Pancreas (tissue), 10 donors: ENCODE data around the gene MCCC2. TPM values are rescaled to one million over a fixed set of nuclear protein-coding genes. Genes with fewer than 3 reads are reported as not detected.
"Not testable (repeated sequence)": the region's sequence is repeated elsewhere in the genome, so short reads cannot be mapped to it uniquely, and the experiment has no call there.

ENCODE experiments used
- ATAC-seq, 4 donors: fragments of 200-7000 bp; cut with Tn5 transposase; one replicate each; pipeline versions ENCODE4 v1.8.0 to v1.9.1; 2020; ENCODE audit warnings: mild to moderate bottlenecking in 4 of 4, moderate library complexity in 4 of 4
- DNase-seq, 6 donors: peaks; one replicate each; pipeline ENCODE4 v3.0.0-alpha.2; 2020
- FAIRE-seq: peaks from 2 replicates; lab custom pipeline; 2012; peaks lifted over from hg19 to GRCh38; lab: Jason Lieb, UNC
- H3K27ac ChIP-seq, 4 donors: fragments of 200-600 bp; sonication (generic); 1 replicate in 3 of 4; 2 replicates in 1 of 4; pipeline versions ENCODE4 v1.5.0 to v1.8.0; 2020
- H3K27me3 ChIP-seq, 4 donors: fragments of 200-600 bp; one replicate each; pipeline ENCODE4 v1.8.0; 2021
- H3K36me3 ChIP-seq, 3 donors: fragments of 200-600 bp; sonication (generic) in 1 of 3; one replicate each; pipeline versions ENCODE4 v1.5.0 to v1.8.0; 2020 to 2021
- H3K4me1 ChIP-seq, 3 donors: fragments of 200-600 bp; one replicate each; pipeline ENCODE4 v1.8.0; 2021
- H3K4me3 ChIP-seq, 4 donors: fragments of 200-600 bp; sonication (generic) in 2 of 4; one replicate each; pipeline versions ENCODE4 v1.5.0 to v1.8.0; 2020 to 2021
- H3K9me3 ChIP-seq, 4 donors: fragments of 200-600 bp; one replicate each; pipeline ENCODE4 v1.8.0; 2021
- CTCF ChIP-seq, 4 donors: fragments of 200-600 bp; sonication (generic) in 3 of 4; IDR thresholded peaks; one replicate each; pipeline versions ENCODE4 v1.5.0 to v1.8.0; 2021; ENCODE audit warnings: antibody characterized with exemption in 4 of 4
- WGBS, 2 donors: extraction: QIAGEN DNeasy Blood & Tissue Kit; methylation state at CpG; one replicate each; pipeline ENCODE4 v1.1.7; 2013; 5-methylcytosine and 5-hydroxymethylcytosine counted together
- intact Hi-C, 3 donors: fragments of 100-400 bp; cut with DNase I; formaldehyde crosslinking; loops; one replicate each; pipeline versions ENCODE4 v1.11.1 to v1.14.2; 2022
- polyA plus RNA-seq, 2 donors: library from polyadenylated mRNA; stranded (reverse); fragments of 200-250 nt; gene quantifications; one replicate each; pipeline ENCODE4 v1.2.3, GENCODE V29; 2013
- total RNA-seq, 6 donors: library from RNA; stranded (reverse); fragmentation: NEBNext Ultra II Directional in 4 of 6; extraction: Animal tissue kit (Norgen Biotek cat#: 25700) in 4 of 6; gene quantifications; one replicate each; pipeline versions ENCODE4 v1.2.1 to v1.2.4, GENCODE V29; 2021 to 2023
- donor health status: healthy with polysubstance abuse.
- donor health status: DM: no; HTN: no; CAD: no; lungs with moderate emphysema.
- donor health status: DM: no; HTN: no; CAD: no.
- donor health status: control.
- donor health status: control.
- donor health status: Bipolar disorder and iron deficiency.
- donor health status: DM: yes; HTN: yes; CAD: no.
- donor health status: DM: no; HTN: no; CAD: no.
- donor health status: DM: no; HTN: no; CAD: no.
- donor health status: DM: yes; HTN: yes; CAD: no.

MCCC2 gene
- total and polyA plus RNA-seq, 8 donors, result 12.5 to 26.3 (median 20.9) TPM

GRCh38 chr5:71564895-71565294, 22.2 kb upstream of the MCCC2 start:
- Histone ChIP-seq H3K4me1 (no peaks in the 10 kb centered on the region), H3K27me3 (no peaks in the 10 kb centered on the region), H3K36me3 (peaks cover 0 to 18% (median 6%) of the 10 kb centered on the region in 3 donors), H3K4me3 (no peak overlapping the region), H3K9me3 (no peaks in the 10 kb centered on the region), H3K27ac (no peak overlapping the region)
- ATAC-seq (no peak), DNase-seq (no peak), FAIRE-seq (no peak)
- intact Hi-C loops, result no loop called here
- no peak for TF ChIP-seq CTCF (IDR thresholded peaks at IDR 0.05)

- no peak overlapping the region for H3K4me3 ChIP-seq
- intact Hi-C loops, result no loop called here
- no peak for FAIRE-seq
- no peak for ATAC-seq
- H3K9me3 ChIP-seq, result no peaks in the 10 kb centered on the region
- H3K4me1 ChIP-seq, result no peaks in the 10 kb centered on the region
- TF ChIP-seq CTCF (IDR thresholded peaks at IDR 0.05), result no peak
- no peaks in the 10 kb centered on the region for H3K27me3 ChIP-seq
- no peak for DNase-seq
- peaks cover 0 to 2% (median 0%) of the 10 kb centered on the region in 3 donors for H3K36me3 ChIP-seq
- no peak overlapping the region for H3K27ac ChIP-seq
- 74 to 84% methylated on average over 5 of the region's 5 CpGs for WGBS, 2 donors
Measured at GRCh38 chr5:71569748-71570509, 17.2 kb upstream of the MCCC2 start.

GRCh38 chr5:71571811-71572210, 15.3 kb upstream of the MCCC2 start:
- H3K36me3 ChIP-seq, FAIRE-seq, ATAC-seq, H3K27me3 ChIP-seq, H3K4me3 ChIP-seq, H3K9me3 ChIP-seq, DNase-seq, intact Hi-C loops, H3K4me1 ChIP-seq, H3K27ac ChIP-seq: not testable (repeated sequence)
- WGBS, 2 donors, result 81 to 88% methylated on average over 7 of the region's 7 CpGs

- Histone ChIP-seq H3K4me1 (no peaks in the 10 kb centered on the region), H3K27me3 (no peaks in the 10 kb centered on the region), H3K36me3 (no peaks in the 10 kb centered on the region), H3K4me3 (no peak overlapping the region), H3K27ac (no peak overlapping the region), H3K9me3 (no peaks in the 10 kb centered on the region)
- intact Hi-C loops, result no loop called here
- no peak for TF ChIP-seq CTCF (IDR thresholded peaks at IDR 0.05)
- FAIRE-seq, result no peak
- 67 to 81% methylated on average over 7 of the region's 7 CpGs for WGBS, 2 donors
- no peak for ATAC-seq
- no peak for DNase-seq
Measured at GRCh38 chr5:71573591-71573990, 13.5 kb upstream of the MCCC2 start.

- DNase-seq, intact Hi-C loops, FAIRE-seq, H3K27me3 ChIP-seq, H3K9me3 ChIP-seq, H3K4me1 ChIP-seq, H3K27ac ChIP-seq, H3K36me3 ChIP-seq, H3K4me3 ChIP-seq, ATAC-seq: not testable (repeated sequence)
- 89 to 98% methylated on average over 4 of the region's 4 CpGs for WGBS, 2 donors
Measured at GRCh38 chr5:71575588-71575987, 11.6 kb upstream of the MCCC2 start.

GRCh38 chr5:71576241-71576640, 10.9 kb upstream of the MCCC2 start:
- TF ChIP-seq CTCF (IDR thresholded peaks at IDR 0.05), result no peak
- ATAC-seq, result no peak
- DNase-seq, result no peak
- Histone ChIP-seq H3K27ac (no peak overlapping the region), H3K27me3 (no peaks in the 10 kb centered on the region), H3K4me1 (no peaks in the 10 kb centered on the region), H3K4me3 (no peak overlapping the region), H3K9me3 (no peaks in the 10 kb centered on the region), H3K36me3 (no peaks in the 10 kb centered on the region)
- WGBS, 2 donors, result 97 to 99% methylated on average over 3 of the region's 3 CpGs
- intact Hi-C loops, result no loop called here
- no peak for FAIRE-seq

- DNase-seq, H3K27ac ChIP-seq, H3K4me1 ChIP-seq, ATAC-seq, H3K4me3 ChIP-seq, intact Hi-C loops, FAIRE-seq, H3K27me3 ChIP-seq, H3K9me3 ChIP-seq, H3K36me3 ChIP-seq: not testable (repeated sequence)
- 86 to 96% methylated on average over 6 of the region's 6 CpGs for WGBS, 2 donors
Measured at GRCh38 chr5:71577839-71578238, 9.3 kb upstream of the MCCC2 start.
